Fibroblast of peridontal ligament (primary cell): Measurements from ENCODE around the gene TBX19.
A peak's percentile ranks its signal among the peaks of the same experiment; 100 is the strongest.
"Not testable (repeated sequence)": the region's sequence is repeated elsewhere in the genome, so short reads cannot be mapped to it uniquely, and the experiment has no call there.

Experiments
- DNase-seq: peaks from one replicate; pipeline ENCODE4 v3.0.0-alpha.2; 2010; ENCODE audit errors: extremely low read depth

Gene TBX19

GRCh38 chr1:168320800-168321450 is 40.2 kb downstream of the TBX19 start:
- DNase-seq = peak; percentile 90

- DNase-seq = peak; percentile 53
Observed at GRCh38 chr1:168321945-168322344, 41.3 kb downstream of the TBX19 start.

- DNase-seq = no peak
Observed at GRCh38 chr1:168324745-168325425, 44.2 kb downstream of the TBX19 start.

GRCh38 chr1:168328731-168329364 is 48.2 kb downstream of the TBX19 start:
- no peak for DNase-seq

GRCh38 chr1:168330285-168330684 is 49.6 kb downstream of the TBX19 start:
- DNase-seq = no peak

GRCh38 chr1:168331569-168331968 is 50.9 kb downstream of the TBX19 start:
- DNase-seq = no peak

GRCh38 chr1:168333562-168334276 is 53.0 kb downstream of the TBX19 start:
- DNase-seq = no peak

- no peak for DNase-seq
Observed at GRCh38 chr1:168335500-168335899, 54.8 kb downstream of the TBX19 start.

GRCh38 chr1:168338589-168339503 is 58.2 kb downstream of the TBX19 start:
- no peak for DNase-seq

- no peak for DNase-seq
Observed at GRCh38 chr1:168340781-168341482, 60.3 kb downstream of the TBX19 start.

GRCh38 chr1:168341483-168341975 is 60.9 kb downstream of the TBX19 start:
- peak; percentile 84 for DNase-seq

- peak; percentile 95 for DNase-seq
Observed at GRCh38 chr1:168342572-168343280, 62.0 kb downstream of the TBX19 start.

GRCh38 chr1:168343566-168343965 is 62.9 kb downstream of the TBX19 start:
- peak; percentile 11 for DNase-seq

- DNase-seq = no peak
Observed at GRCh38 chr1:168344517-168344916, 63.8 kb downstream of the TBX19 start.

GRCh38 chr1:168345939-168346338 is 65.3 kb downstream of the TBX19 start:
- no peak for DNase-seq

- DNase-seq = no peak
Observed at GRCh38 chr1:168347630-168348029, 67.0 kb downstream of the TBX19 start.

- DNase-seq = peak; percentile 12
Observed at GRCh38 chr1:168348146-168348709, 67.6 kb downstream of the TBX19 start.

- DNase-seq = not testable (repeated sequence)
Observed at GRCh38 chr1:168354335-168355269, 73.9 kb downstream of the TBX19 start.
